Prostate gland (tissue), 2 donors: ENCODE results near the gene C1QC.

Source experiments
- CTCF ChIP-seq, 4 experiments: fragments of 200-600 bp in 2 of 4; fragments of 450-650 bp in 2 of 4; sonication (generic) in 2 of 4; IDR thresholded peaks; 1 replicate in 3 of 4; 2 replicates in 1 of 4; pipeline ENCODE4 v1.5.1; 2016 to 2019; ENCODE audit warnings: antibody characterized with exemption in 4 of 4, mild to moderate bottlenecking in 2 of 4, moderate library complexity in 2 of 4
- POLR2A ChIP-seq: fragments of 450-650 bp; IDR thresholded peaks from one replicate; pipeline ENCODE4 v1.6.1; 2016; ENCODE audit warnings: antibody characterized with exemption, mild to moderate bottlenecking
- POLR2AphosphoS5 ChIP-seq: sonication (generic); formaldehyde crosslinking; IDR thresholded peaks from one replicate; pipeline ENCODE4 v1.6.1; 2017; ENCODE audit warnings: antibody characterized with exemption

GRCh38 chr1:22676916-22677583, 33.6 kb downstream of the C1QC start:
- no peak for TF ChIP-seq POLR2A
- no peak for TF ChIP-seq CTCF (IDR thresholded peaks at IDR 0.05)
- TF ChIP-seq POLR2AphosphoS5, result no peak
